ENCODE data around the gene ITGA3.

- TF ChIP-seq CTCF (IDR thresholded peaks at IDR 0.05; ENCODE audit: poor library complexity) (no peak), EZH2 (IDR thresholded peaks at IDR 0.05; ENCODE audit: borderline replicate concordance) (no peak), EZH2phosphoT487 (IDR thresholded peaks at IDR 0.05; ENCODE audit: low read depth, severe bottlenecking, unreplicated experiment) (no peak)
These were observed 20.8 kb downstream of the ITGA3 start for GRCh38 chr17:50076591-50077235.

Data from hepatocyte (in vitro differentiated cells).